ENCODE measurements around the gene OR1S2. TPM values are rescaled to one million over a fixed set of nuclear protein-coding genes. Genes with fewer than 3 reads are reported as not detected.

OR1S2 gene
- total and polyA plus RNA-seq, 2 donors from 2014 or later: not detected

DNA sequence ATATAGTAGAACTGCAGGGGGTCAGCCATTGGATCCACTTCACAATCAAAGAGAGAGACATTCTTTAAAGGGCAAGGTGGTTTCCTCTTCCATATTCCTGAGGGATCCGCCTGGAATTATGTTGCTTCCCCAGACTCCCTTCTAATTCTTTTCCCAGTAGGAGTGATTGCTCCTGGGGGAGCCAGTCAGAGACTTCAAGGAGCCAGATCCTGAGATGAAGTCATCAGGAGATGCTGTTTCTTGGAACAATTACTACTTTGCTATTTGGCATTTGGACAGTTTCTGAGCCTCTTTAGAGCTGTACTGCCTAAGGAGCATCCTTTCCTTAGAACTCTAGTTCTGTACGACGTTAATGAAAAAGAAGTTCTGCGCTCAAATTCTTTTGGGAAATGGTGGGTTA is 17.0 kb downstream of the OR1S2 start:
- FAIRE-seq (no peak), DNase-seq (no peak)
- no peaks in the 10 kb centered on the region for H3K9me3 ChIP-seq (ENCODE audit: control insufficient read depth in 2 of 3, insufficient read depth in 1 of 3, low read length in 3 of 3)
- intact Hi-C loops (cut with DNase I): no loop called here
- no peaks in the 10 kb centered on the region for H3K36me3 ChIP-seq (ENCODE audit: control insufficient read depth in 2 of 3, insufficient read depth in 3 of 3, low read length in 3 of 3)
- H3K4me1 ChIP-seq (ENCODE audit: control insufficient read depth in 2 of 3, insufficient read depth in 2 of 3, low read depth in 1 of 3, low read length in 3 of 3): no peaks in the 10 kb centered on the region
- H3K27ac ChIP-seq (ENCODE audit: low read depth in 2 of 2, low read length in 2 of 2): no peak overlapping the region
- H3K27me3 ChIP-seq (ENCODE audit: control insufficient read depth, insufficient read depth, low read length): no peaks in the 10 kb centered on the region
- H3K9ac ChIP-seq (ENCODE audit: low read length in 3 of 3): no peak overlapping the region
- TF ChIP-seq, protein P1, sequence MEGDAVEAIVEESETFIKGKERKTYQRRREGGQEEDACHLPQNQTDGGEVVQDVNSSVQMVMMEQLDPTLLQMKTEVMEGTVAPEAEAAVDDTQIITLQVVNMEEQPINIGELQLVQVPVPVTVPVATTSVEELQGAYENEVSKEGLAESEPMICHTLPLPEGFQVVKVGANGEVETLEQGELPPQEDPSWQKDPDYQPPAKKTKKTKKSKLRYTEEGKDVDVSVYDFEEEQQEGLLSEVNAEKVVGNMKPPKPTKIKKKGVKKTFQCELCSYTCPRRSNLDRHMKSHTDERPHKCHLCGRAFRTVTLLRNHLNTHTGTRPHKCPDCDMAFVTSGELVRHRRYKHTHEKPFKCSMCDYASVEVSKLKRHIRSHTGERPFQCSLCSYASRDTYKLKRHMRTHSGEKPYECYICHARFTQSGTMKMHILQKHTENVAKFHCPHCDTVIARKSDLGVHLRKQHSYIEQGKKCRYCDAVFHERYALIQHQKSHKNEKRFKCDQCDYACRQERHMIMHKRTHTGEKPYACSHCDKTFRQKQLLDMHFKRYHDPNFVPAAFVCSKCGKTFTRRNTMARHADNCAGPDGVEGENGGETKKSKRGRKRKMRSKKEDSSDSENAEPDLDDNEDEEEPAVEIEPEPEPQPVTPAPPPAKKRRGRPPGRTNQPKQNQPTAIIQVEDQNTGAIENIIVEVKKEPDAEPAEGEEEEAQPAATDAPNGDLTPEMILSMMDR (IDR thresholded peaks at IDR 0.05; ENCODE audit: borderline replicate concordance, extremely low read depth, insufficient read depth): no peak
- H3K4me3 ChIP-seq (ENCODE audit: low read length in 3 of 3): no peak overlapping the region

DNA sequence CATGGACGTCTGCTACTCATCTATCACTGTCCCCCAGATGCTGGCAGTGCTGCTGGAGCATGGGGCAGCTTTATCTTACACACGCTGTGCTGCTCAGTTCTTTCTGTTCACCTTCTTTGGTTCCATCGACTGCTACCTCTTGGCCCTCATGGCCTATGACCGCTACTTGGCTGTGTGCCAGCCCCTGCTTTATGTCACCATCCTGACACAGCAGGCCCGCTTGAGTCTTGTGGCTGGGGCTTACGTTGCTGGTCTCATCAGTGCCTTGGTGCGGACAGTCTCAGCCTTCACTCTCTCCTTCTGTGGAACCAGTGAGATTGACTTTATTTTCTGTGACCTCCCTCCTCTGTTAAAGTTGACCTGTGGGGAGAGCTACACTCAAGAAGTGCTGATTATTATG is 24.3 kb downstream of the OR1S2 start:
- H3K9me3 ChIP-seq (ENCODE audit: control insufficient read depth in 2 of 3, insufficient read depth in 1 of 3, low read length in 3 of 3): no peaks in the 10 kb centered on the region
- FAIRE-seq: no peak
- H3K27ac ChIP-seq (ENCODE audit: low read depth in 2 of 2, low read length in 2 of 2): no peak overlapping the region
- intact Hi-C loops (cut with DNase I): no loop called here
- TF ChIP-seq, protein P1 (IDR thresholded peaks at IDR 0.05; ENCODE audit: borderline replicate concordance, extremely low read depth, insufficient read depth): no peak
- DNase-seq: peak in 1 of 5 donors; percentile 48
- H3K36me3 ChIP-seq (ENCODE audit: control insufficient read depth in 2 of 3, insufficient read depth in 3 of 3, low read length in 3 of 3): no peaks in the 10 kb centered on the region
- no peak overlapping the region for H3K9ac ChIP-seq (ENCODE audit: low read length in 3 of 3)
- H3K4me3 ChIP-seq (ENCODE audit: low read length in 3 of 3): no peak overlapping the region
- no peaks in the 10 kb centered on the region for H3K27me3 ChIP-seq (ENCODE audit: control insufficient read depth, insufficient read depth, low read length)
- H3K4me1 ChIP-seq (ENCODE audit: control insufficient read depth in 2 of 3, insufficient read depth in 2 of 3, low read depth in 1 of 3, low read length in 3 of 3): no peaks in the 10 kb centered on the region

DNA sequence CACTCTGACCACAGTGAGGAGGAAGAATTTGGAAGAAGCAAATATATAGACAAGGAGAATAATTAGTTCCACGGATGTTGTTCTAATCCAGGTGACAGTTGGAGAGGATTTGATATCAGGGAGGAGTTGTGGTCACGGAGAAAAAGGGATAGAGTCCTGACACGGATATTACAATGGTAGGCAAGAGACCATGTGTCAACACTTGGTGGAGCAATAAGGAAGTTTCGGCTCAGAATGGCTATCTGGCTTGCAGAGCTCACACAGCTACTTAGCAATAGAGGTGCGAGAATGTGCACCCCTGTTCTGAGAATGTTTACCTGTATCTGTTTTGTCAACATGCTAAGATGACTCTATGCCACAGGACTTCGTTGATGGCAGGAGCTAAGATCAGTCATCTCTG is 25.5 kb downstream of the OR1S2 start:
- Histone ChIP-seq H3K27ac (ENCODE audit: low read depth in 2 of 2, low read length in 2 of 2) (no peak overlapping the region), H3K9me3 (ENCODE audit: control insufficient read depth in 2 of 3, insufficient read depth in 1 of 3, low read length in 3 of 3) (no peaks in the 10 kb centered on the region), H3K27me3 (ENCODE audit: control insufficient read depth, insufficient read depth, low read length) (no peaks in the 10 kb centered on the region), H3K4me1 (ENCODE audit: control insufficient read depth in 2 of 3, insufficient read depth in 2 of 3, low read depth in 1 of 3, low read length in 3 of 3) (no peaks in the 10 kb centered on the region), H3K4me3 (ENCODE audit: low read length in 3 of 3) (no peak overlapping the region), H3K36me3 (ENCODE audit: control insufficient read depth in 2 of 3, insufficient read depth in 3 of 3, low read length in 3 of 3) (no peaks in the 10 kb centered on the region), H3K9ac (ENCODE audit: low read length in 3 of 3) (no peak overlapping the region)
- TF ChIP-seq, protein P1 (IDR thresholded peaks at IDR 0.05; ENCODE audit: borderline replicate concordance, extremely low read depth, insufficient read depth): no peak
- intact Hi-C loops (cut with DNase I): no loop called here
- no peak for DNase-seq
- no peak for FAIRE-seq

DNA sequence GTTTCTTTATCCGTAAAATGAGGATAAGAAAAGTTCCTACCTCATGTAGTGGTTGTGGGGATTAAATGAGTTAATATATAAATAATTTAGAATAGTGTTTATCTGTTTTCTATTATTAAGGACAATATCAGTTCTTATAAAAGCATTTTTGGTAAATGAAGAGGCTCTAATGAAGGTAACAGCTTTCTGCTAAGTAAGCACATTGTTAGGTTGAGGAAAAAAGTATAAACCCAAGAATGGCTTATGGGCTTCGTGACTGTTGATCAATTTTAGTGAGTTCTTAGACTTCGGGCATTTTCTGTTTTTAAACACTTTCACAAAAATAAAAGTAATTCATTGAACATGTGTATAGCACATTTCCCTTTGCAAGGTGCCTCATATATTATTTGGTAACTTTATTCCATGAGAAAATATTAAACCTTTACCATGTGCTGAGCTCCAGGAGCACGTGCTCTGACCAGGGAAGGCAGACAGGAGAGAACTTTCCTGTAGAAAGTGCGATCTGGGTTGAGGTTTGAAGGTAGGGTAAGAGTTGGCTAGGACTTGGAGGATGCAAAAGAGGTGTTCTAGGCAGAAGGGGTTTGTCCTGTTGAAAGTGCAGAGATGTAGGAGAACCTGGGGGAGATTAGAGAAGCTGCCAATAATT is 26.4 kb downstream of the OR1S2 start:
- DNase-seq: no peak
- no peak for FAIRE-seq
- no peak overlapping the region for H3K9ac ChIP-seq (ENCODE audit: low read length in 3 of 3)
- H3K4me1 ChIP-seq (ENCODE audit: control insufficient read depth in 2 of 3, insufficient read depth in 2 of 3, low read depth in 1 of 3, low read length in 3 of 3): no peaks in the 10 kb centered on the region
- H3K27me3 ChIP-seq (ENCODE audit: control insufficient read depth, insufficient read depth, low read length): no peaks in the 10 kb centered on the region
- H3K4me3 ChIP-seq (ENCODE audit: low read length in 3 of 3): no peak overlapping the region
- intact Hi-C loops (cut with DNase I): no loop called here
- no peaks in the 10 kb centered on the region for H3K9me3 ChIP-seq (ENCODE audit: control insufficient read depth in 2 of 3, insufficient read depth in 1 of 3, low read length in 3 of 3)
- no peaks in the 10 kb centered on the region for H3K36me3 ChIP-seq (ENCODE audit: control insufficient read depth in 2 of 3, insufficient read depth in 3 of 3, low read length in 3 of 3)
- TF ChIP-seq, protein P1 (IDR thresholded peaks at IDR 0.05; ENCODE audit: borderline replicate concordance, extremely low read depth, insufficient read depth): no peak
- no peak overlapping the region for H3K27ac ChIP-seq (ENCODE audit: low read depth in 2 of 2, low read length in 2 of 2)
